ENCODE data around the gene CREB5. TPM values are rescaled to one million over a fixed set of nuclear protein-coding genes. Genes with fewer than 3 reads are reported as not detected.

Gene CREB5
- total and polyA plus RNA-seq, 2 donors from 2014 or later = 3.4 to 27.2 TPM

DNA sequence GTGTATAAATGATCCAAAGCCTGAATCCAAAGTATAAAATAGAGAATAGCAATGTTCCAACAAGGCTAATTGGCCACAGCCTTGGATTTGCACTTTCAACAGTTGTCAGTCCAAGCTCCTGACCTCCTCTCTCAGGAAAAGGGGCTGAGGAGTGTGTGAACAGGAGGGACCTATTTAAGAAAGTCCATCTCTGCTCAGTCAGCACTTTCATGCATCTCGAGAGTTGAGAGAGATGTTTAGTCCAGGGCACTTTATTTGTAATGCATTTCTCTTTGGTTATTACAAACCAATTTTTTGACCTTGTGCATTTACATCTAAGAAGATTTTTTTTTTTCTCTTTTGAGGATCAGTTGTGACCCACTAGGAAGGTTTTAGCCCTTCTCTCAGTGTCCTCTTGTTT is 244.2 kb downstream of the CREB5 start:
- TF ChIP-seq, protein P1, sequence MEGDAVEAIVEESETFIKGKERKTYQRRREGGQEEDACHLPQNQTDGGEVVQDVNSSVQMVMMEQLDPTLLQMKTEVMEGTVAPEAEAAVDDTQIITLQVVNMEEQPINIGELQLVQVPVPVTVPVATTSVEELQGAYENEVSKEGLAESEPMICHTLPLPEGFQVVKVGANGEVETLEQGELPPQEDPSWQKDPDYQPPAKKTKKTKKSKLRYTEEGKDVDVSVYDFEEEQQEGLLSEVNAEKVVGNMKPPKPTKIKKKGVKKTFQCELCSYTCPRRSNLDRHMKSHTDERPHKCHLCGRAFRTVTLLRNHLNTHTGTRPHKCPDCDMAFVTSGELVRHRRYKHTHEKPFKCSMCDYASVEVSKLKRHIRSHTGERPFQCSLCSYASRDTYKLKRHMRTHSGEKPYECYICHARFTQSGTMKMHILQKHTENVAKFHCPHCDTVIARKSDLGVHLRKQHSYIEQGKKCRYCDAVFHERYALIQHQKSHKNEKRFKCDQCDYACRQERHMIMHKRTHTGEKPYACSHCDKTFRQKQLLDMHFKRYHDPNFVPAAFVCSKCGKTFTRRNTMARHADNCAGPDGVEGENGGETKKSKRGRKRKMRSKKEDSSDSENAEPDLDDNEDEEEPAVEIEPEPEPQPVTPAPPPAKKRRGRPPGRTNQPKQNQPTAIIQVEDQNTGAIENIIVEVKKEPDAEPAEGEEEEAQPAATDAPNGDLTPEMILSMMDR (IDR thresholded peaks at IDR 0.05; ENCODE audit: borderline replicate concordance, extremely low read depth, insufficient read depth) = no peak
- H3K9ac ChIP-seq (ENCODE audit: low read length in 3 of 3) = no peak overlapping the region
- H3K4me3 ChIP-seq (ENCODE audit: low read length in 3 of 3) = no peak overlapping the region
- H3K27ac ChIP-seq (ENCODE audit: low read depth in 2 of 2, low read length in 2 of 2) = no peak overlapping the region
- DNase-seq (no peak), FAIRE-seq (no peak)
- H3K9me3 ChIP-seq (ENCODE audit: control insufficient read depth in 2 of 3, insufficient read depth in 1 of 3, low read length in 3 of 3) = peaks cover 0 to 2% (median 0%) of the 10 kb centered on the region in 3 donors
- H3K36me3 ChIP-seq (ENCODE audit: control insufficient read depth in 2 of 3, insufficient read depth in 3 of 3, low read length in 3 of 3) = no peaks in the 10 kb centered on the region
- H3K4me1 ChIP-seq (ENCODE audit: control insufficient read depth in 2 of 3, insufficient read depth in 2 of 3, low read depth in 1 of 3, low read length in 3 of 3) = no peaks in the 10 kb centered on the region
- H3K27me3 ChIP-seq (ENCODE audit: control insufficient read depth, insufficient read depth, low read length) = no peaks in the 10 kb centered on the region
- intact Hi-C loops (cut with DNase I) = no loop called here

DNA sequence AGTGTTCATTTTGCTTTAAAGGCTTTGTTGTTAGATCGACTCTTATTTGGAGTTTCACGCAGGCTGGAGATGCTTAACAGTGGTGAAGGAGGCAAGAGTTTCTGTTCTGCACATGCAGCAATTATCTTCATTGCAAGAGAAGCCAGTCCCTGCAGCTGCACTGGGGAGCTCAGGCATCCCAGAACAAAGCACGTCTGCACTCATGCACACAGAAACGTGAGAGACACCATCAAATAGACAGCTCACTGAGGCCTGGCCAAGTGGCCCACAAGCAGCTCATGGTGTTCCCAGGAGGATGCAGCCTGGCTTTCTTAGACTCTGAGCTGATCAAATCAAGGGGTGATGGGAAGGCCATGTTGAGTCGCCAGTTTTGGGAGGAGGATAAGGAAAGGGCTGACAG is 246.1 kb downstream of the CREB5 start:
- H3K27ac ChIP-seq (ENCODE audit: low read depth in 2 of 2, low read length in 2 of 2) = no peak overlapping the region
- intact Hi-C loops (cut with DNase I) = no loop called here
- H3K4me1 ChIP-seq (ENCODE audit: control insufficient read depth in 2 of 3, insufficient read depth in 2 of 3, low read depth in 1 of 3, low read length in 3 of 3) = no peaks in the 10 kb centered on the region
- H3K9ac ChIP-seq (ENCODE audit: low read length in 3 of 3) = no peak overlapping the region
- no peaks in the 10 kb centered on the region for H3K27me3 ChIP-seq (ENCODE audit: control insufficient read depth, insufficient read depth, low read length)
- no peak for DNase-seq
- H3K9me3 ChIP-seq (ENCODE audit: control insufficient read depth in 2 of 3, insufficient read depth in 1 of 3, low read length in 3 of 3) = peaks cover 0 to 2% (median 0%) of the 10 kb centered on the region in 3 donors
- H3K4me3 ChIP-seq (ENCODE audit: low read length in 3 of 3) = no peak overlapping the region
- TF ChIP-seq, protein P1 (IDR thresholded peaks at IDR 0.05; ENCODE audit: borderline replicate concordance, extremely low read depth, insufficient read depth) = no peak
- FAIRE-seq = no peak
- H3K36me3 ChIP-seq (ENCODE audit: control insufficient read depth in 2 of 3, insufficient read depth in 3 of 3, low read length in 3 of 3) = no peaks in the 10 kb centered on the region

DNA sequence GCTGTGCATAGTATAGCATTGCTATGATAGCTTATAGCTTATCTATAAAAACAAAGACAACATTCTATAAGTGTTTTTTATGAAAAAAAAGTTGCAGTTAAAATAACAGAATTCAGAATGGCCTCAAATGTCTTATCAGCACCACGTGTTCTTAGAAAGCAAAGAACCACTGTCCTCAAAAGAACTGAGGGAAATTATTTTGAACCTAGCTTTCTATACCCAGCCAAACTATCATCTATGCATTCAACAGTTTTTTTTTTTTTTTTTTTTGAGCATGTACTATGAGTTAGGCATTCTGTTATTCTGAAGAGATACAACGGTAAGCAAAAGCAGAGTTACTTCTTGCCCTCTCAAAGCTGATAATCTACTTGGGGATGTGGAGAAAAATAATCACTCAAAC is 247.8 kb downstream of the CREB5 start:
- no peak overlapping the region for H3K4me3 ChIP-seq (ENCODE audit: low read length in 3 of 3)
- no peak overlapping the region for H3K9ac ChIP-seq (ENCODE audit: low read length in 3 of 3)
- no peaks in the 10 kb centered on the region for H3K4me1 ChIP-seq (ENCODE audit: control insufficient read depth in 2 of 3, insufficient read depth in 2 of 3, low read depth in 1 of 3, low read length in 3 of 3)
- no peaks in the 10 kb centered on the region for H3K36me3 ChIP-seq (ENCODE audit: control insufficient read depth in 2 of 3, insufficient read depth in 3 of 3, low read length in 3 of 3)
- TF ChIP-seq, protein P1 (IDR thresholded peaks at IDR 0.05; ENCODE audit: borderline replicate concordance, extremely low read depth, insufficient read depth) = no peak
- no peak for FAIRE-seq
- intact Hi-C loops (cut with DNase I) = no loop called here
- DNase-seq = no peak
- no peaks in the 10 kb centered on the region for H3K27me3 ChIP-seq (ENCODE audit: control insufficient read depth, insufficient read depth, low read length)
- no peak overlapping the region for H3K27ac ChIP-seq (ENCODE audit: low read depth in 2 of 2, low read length in 2 of 2)
- H3K9me3 ChIP-seq (ENCODE audit: control insufficient read depth in 2 of 3, insufficient read depth in 1 of 3, low read length in 3 of 3) = peaks cover 0 to 2% (median 0%) of the 10 kb centered on the region in 3 donors
